H1 (cell line): ENCODE results near the gene SHMT1. TPM values are rescaled to one million over a fixed set of nuclear protein-coding genes. Genes with fewer than 3 reads are reported as not detected.
A peak's percentile ranks its signal among the peaks of the same experiment; 100 is the strongest.

Source experiments
- CTCF ChIA-PET: fragments of 300-600 bp; sonication (Branson Sonifier 250); formaldehyde crosslinking; loops from one replicate; lab custom pipeline; 2021; ENCODE audit not compliant: partially characterized antibody; lab: Charles Lee
- POLR2A ChIA-PET: fragments of 300-600 bp; sonication (Branson Sonifier 250); formaldehyde crosslinking; loops from one replicate; lab custom pipeline; 2021; ENCODE audit warnings: inconsistent platforms; ENCODE audit not compliant: partially characterized antibody; lab: Charles Lee
- DNase-seq, 2 experiments: peaks; one replicate each; pipeline versions ENCODE4 v3.0.0 to v3.0.0-alpha.2; 2010 to 2022; ENCODE audit warnings: low spot score in 2 of 2, low read depth in 1 of 2, mixed read lengths in 1 of 2
- FAIRE-seq: peaks from 2 replicates; lab custom pipeline; 2011; peaks lifted over from hg19 to GRCh38; lab: Jason Lieb, UNC
- H2AFZ ChIP-seq: 2 replicates; pipeline ENCODE4 v1.8.1; 2012; ENCODE audit warnings: low read length, inconsistent platforms
- H2AK5ac ChIP-seq: 2 replicates; pipeline ENCODE4 v1.6.1; 2013; ENCODE audit warnings: low read depth, low read length
- H2BK120ac ChIP-seq: replicated peaks from 2 replicates; pipeline ENCODE3; 2013; ENCODE audit warnings: low read depth, low read length, inconsistent platforms
- H2BK12ac ChIP-seq: 2 replicates; pipeline ENCODE4 v1.6.1; 2013; ENCODE audit warnings: low read depth, low read length
- H2BK15ac ChIP-seq: 2 replicates; pipeline ENCODE4 v1.6.1; 2013; ENCODE audit warnings: low read length
- H2BK20ac ChIP-seq: 2 replicates; pipeline ENCODE4 v1.6.1; 2013; ENCODE audit warnings: low read length
- H2BK5ac ChIP-seq: 2 replicates; pipeline ENCODE4 v1.6.1; 2013; ENCODE audit warnings: low read depth, low read length
- H3K14ac ChIP-seq: 2 replicates; pipeline ENCODE4 v1.6.1; 2013; ENCODE audit warnings: inconsistent platforms; ENCODE audit not compliant: insufficient read length
- H3K18ac ChIP-seq: 2 replicates; pipeline ENCODE4 v1.6.1; 2013; ENCODE audit warnings: low read length; ENCODE audit errors: extremely low read depth
- H3K23ac ChIP-seq: 2 replicates; pipeline ENCODE4 v1.6.1; 2013; ENCODE audit warnings: inconsistent platforms; ENCODE audit not compliant: insufficient read length
- H3K23me2 ChIP-seq: 2 replicates; pipeline ENCODE4 v1.6.1; 2013; ENCODE audit warnings: low read depth, low read length
- H3K27ac ChIP-seq: 2 replicates; pipeline ENCODE4 v1.6.1; 2011; ENCODE audit warnings: low read depth, low read length, inconsistent platforms
- H3K27me3 ChIP-seq, 4 experiments: replicated peaks in 1 of 4; 1 replicate in 1 of 4; 2 replicates in 3 of 4; pipeline versions ENCODE4 v1.6.1 to v1.8.1; 2011 to 2013; ENCODE audit warnings: low read length in 3 of 4, mild to moderate bottlenecking in 3 of 4, inconsistent platforms in 2 of 4, mixed read lengths in 2 of 4, moderate library complexity in 1 of 4; ENCODE audit not compliant: control insufficient read depth in 3 of 4, insufficient read depth in 3 of 4; ENCODE audit errors: extremely low read depth in 1 of 4
- H3K36me3 ChIP-seq, 4 experiments: 2 replicates each; pipeline versions ENCODE4 v1.6.1 to v1.8.1; 2011 to 2013; ENCODE audit warnings: mild to moderate bottlenecking in 4 of 4, low read length in 3 of 4, moderate library complexity in 2 of 4, control low read depth in 1 of 4, inconsistent platforms in 1 of 4; ENCODE audit not compliant: insufficient read depth in 4 of 4, control insufficient read depth in 2 of 4
- H3K4ac ChIP-seq: replicated peaks from 2 replicates; pipeline ENCODE3; 2013; ENCODE audit warnings: low read length, low read depth, mixed read lengths, inconsistent platforms; ENCODE audit not compliant: insufficient read length
- H3K4me1 ChIP-seq, 4 experiments: replicated peaks in 1 of 4; 1 replicate in 1 of 4; 2 replicates in 3 of 4; pipeline versions ENCODE4 v1.6.1 to v1.8.1; 2011 to 2013; ENCODE audit warnings: low read length in 3 of 4, inconsistent platforms in 2 of 4, mixed read lengths in 1 of 4; ENCODE audit not compliant: insufficient read depth in 4 of 4, control insufficient read depth in 3 of 4
- H3K4me2 ChIP-seq, 2 experiments: 2 replicates each; pipeline versions ENCODE4 v1.6.1 to v1.8.1; 2011 to 2013; ENCODE audit warnings: low read depth in 2 of 2, low read length in 2 of 2, control low read depth in 1 of 2, inconsistent platforms in 1 of 2, mild to moderate bottlenecking in 1 of 2; ENCODE audit not compliant: insufficient read depth in 1 of 2
- H3K4me3 ChIP-seq, 4 experiments: fragments of 200-600, 300-600 bp in 1 of 4; sonication (generic), shearing (Covaris generic), sonication (Bioruptor Twin) in 1 of 4; 2 replicates each; pipeline versions ENCODE4 v1.5.1 to v1.8.1; 2011 to 2016; ENCODE audit warnings: low read length in 4 of 4, low read depth in 3 of 4, control low read depth in 2 of 4, inconsistent platforms in 2 of 4, mild to moderate bottlenecking in 2 of 4, mixed read lengths in 1 of 4, moderate library complexity in 1 of 4; ENCODE audit not compliant: insufficient read depth in 2 of 4; ENCODE audit errors: extremely low read depth in 1 of 4
- H3K56ac ChIP-seq: replicated peaks from 2 replicates; pipeline ENCODE3; 2013; ENCODE audit warnings: low read depth, mild to moderate bottlenecking, mixed read lengths, low read length, inconsistent platforms; ENCODE audit not compliant: insufficient read length
- H3K79me1 ChIP-seq: 2 replicates; pipeline ENCODE4 v1.6.1; 2013; ENCODE audit warnings: low read depth, low read length, control low read depth
- H3K79me2 ChIP-seq, 2 experiments: 2 replicates each; pipeline versions ENCODE4 v1.6.1 to v1.8.1; 2012 to 2013; ENCODE audit warnings: low read length in 2 of 2, mild to moderate bottlenecking in 2 of 2, inconsistent platforms in 1 of 2; ENCODE audit not compliant: insufficient read depth in 2 of 2, control insufficient read depth in 1 of 2
- H3K9ac ChIP-seq, 4 experiments: replicated peaks in 1 of 4; 1 replicate in 1 of 4; 2 replicates in 3 of 4; pipeline versions ENCODE4 v1.6.1 to v1.8.1; 2011 to 2013; ENCODE audit warnings: low read depth in 3 of 4, low read length in 3 of 4, control low read depth in 2 of 4, mild to moderate bottlenecking in 2 of 4, moderate library complexity in 2 of 4, inconsistent platforms in 1 of 4; ENCODE audit errors: extremely low read depth in 1 of 4
- H3K9me3 ChIP-seq, 2 experiments: 2 replicates each; pipeline versions ENCODE4 v1.6.1 to v1.8.1; 2012 to 2013; ENCODE audit warnings: mild to moderate bottlenecking in 2 of 2, moderate library complexity in 2 of 2, control low read depth in 1 of 2, inconsistent platforms in 1 of 2, low read depth in 1 of 2, low read length in 1 of 2, mixed read lengths in 1 of 2; ENCODE audit not compliant: insufficient read depth in 2 of 2
- H4K20me1 ChIP-seq, 2 experiments: replicated peaks in 1 of 2; 2 replicates each; pipeline versions ENCODE3 to v1.8.1; 2011 to 2013; ENCODE audit warnings: inconsistent platforms in 2 of 2, low read length in 2 of 2, mild to moderate bottlenecking in 1 of 2; ENCODE audit not compliant: insufficient read depth in 2 of 2, control insufficient read depth in 1 of 2
- H4K5ac ChIP-seq: 2 replicates; pipeline ENCODE4 v1.6.1; 2013; ENCODE audit warnings: low read length, low read depth, mixed read lengths, inconsistent platforms; ENCODE audit not compliant: insufficient read length
- H4K8ac ChIP-seq: 2 replicates; pipeline ENCODE4 v1.8.0; 2013; ENCODE audit warnings: mild to moderate bottlenecking, moderate library complexity, low read length, inconsistent platforms; ENCODE audit not compliant: insufficient read depth; ENCODE audit errors: extremely low read depth
- H4K91ac ChIP-seq: replicated peaks from 2 replicates; pipeline ENCODE3; 2013; ENCODE audit warnings: low read length, mixed read lengths, inconsistent platforms; ENCODE audit not compliant: insufficient read length
- SIRT6 ChIP-seq: IDR thresholded peaks from one replicate; pipeline ENCODE4 v1.7.1; 2012; ENCODE audit warnings: low read length, inconsistent platforms
- WGBS, 2 experiments: shearing (Covaris generic) in 1 of 2; methylation state at CpG; one replicate each; pipeline versions ENCODE4 v1.1.6 to v1.1.7; 2013 to 2015; ENCODE audit warnings: low lambda C conversion rate in 2 of 2, mixed read lengths in 2 of 2, inconsistent platforms in 1 of 2, low coverage in 1 of 2, missing lambda C conversion rate in 1 of 2; ENCODE audit not compliant: insufficient replicate concordance in 2 of 2, insufficient coverage in 1 of 2, insufficient read length in 1 of 2; ENCODE audit errors: extremely low coverage in 1 of 2, missing lambda C conversion rate in 1 of 2; 5-methylcytosine and 5-hydroxymethylcytosine counted together
- polyA plus RNA-seq, 7 experiments: library from polyadenylated mRNA; depleted of rRNA in 3 of 7; stranded (reverse) in 5 of 7; unstranded in 2 of 7; fragments of >200 nt in 5 of 7; fragments of 200-250 nt in 2 of 7; gene quantifications; 1 replicate in 5 of 7; 2 replicates in 1 of 7; 4 replicates in 1 of 7; pipeline versions ENCODE4 v1.2.1 to v1.2.3, GENCODE V29; 2011 to 2013; ENCODE audit warnings: missing spikeins in 2 of 7, mixed read lengths in 2 of 7
- total RNA-seq: library from RNA; stranded (reverse); fragmentation: NEBNext Ultra II Directional; extraction: Animal tissue kit (Norgen Biotek cat#: 25700); gene quantifications from 2 replicates; pipeline ENCODE4 v1.2.1, GENCODE V29; 2021

Gene SHMT1
- total and polyA plus RNA-seq, 2 of the 8 experiments (the other 6 are each of a cell fraction or from before 2014, with no cell fraction given): 30.7 to 39.3 TPM

DNA sequence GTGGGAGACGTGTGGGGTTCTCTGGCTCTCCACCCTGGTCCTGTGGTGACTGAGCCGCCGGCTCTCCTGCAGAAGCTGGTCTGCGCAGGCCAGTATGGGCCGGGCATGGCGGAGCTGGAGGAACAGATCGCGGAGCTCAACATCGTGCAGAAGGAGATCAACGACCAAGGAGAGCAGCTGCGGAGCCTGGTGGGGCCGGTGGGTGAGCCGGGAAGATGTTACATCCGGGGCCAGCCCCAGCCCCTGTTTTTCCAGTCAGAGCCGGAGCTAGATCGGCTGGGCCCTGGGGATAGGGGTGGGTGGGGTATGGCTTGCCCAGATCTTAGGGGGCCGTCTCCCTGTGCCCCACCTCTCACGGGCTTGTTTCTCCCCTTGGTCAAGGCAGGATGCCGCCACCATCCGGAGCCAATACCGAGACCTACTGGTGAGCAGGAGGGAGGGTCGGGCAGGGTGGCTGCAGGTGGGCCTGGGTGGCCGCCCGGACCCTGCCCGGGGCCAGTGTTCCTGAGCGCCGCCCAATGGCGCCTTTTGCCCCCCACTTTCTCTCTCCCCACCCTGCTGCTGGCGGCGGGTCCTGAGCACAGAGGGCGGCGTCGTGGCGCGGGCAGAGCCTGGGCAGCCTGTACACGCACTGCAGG lies 19.2 kb upstream of the SHMT1 start:
- no peak overlapping the region for H3K4me3 ChIP-seq
- no peak overlapping the region for H3K4me2 ChIP-seq
- H3K36me3 ChIP-seq: no peaks in the 10 kb centered on the region
- no peak for DNase-seq
- H3K4ac ChIP-seq: no peak overlapping the region
- H3K23me2 ChIP-seq: no peaks in the 10 kb centered on the region
- H2BK20ac ChIP-seq: peak overlapping the region; percentile 48; the same call in 1 of the 2 replicates
- no peaks in the 10 kb centered on the region for H3K79me1 ChIP-seq
- H2AK5ac ChIP-seq: no peak overlapping the region
- CTCF ChIA-PET: no interaction called here
- H3K9ac ChIP-seq: no peak overlapping the region
- H3K14ac ChIP-seq: no peak overlapping the region
- H4K5ac ChIP-seq: no peak overlapping the region
- H3K27ac ChIP-seq: no peak overlapping the region
- peak overlapping the region; percentile 60; the same call in 1 of the 2 replicates for H2BK12ac ChIP-seq
- peaks cover 0 to 8% (median 2%) of the 10 kb centered on the region in 4 experiments; a peak in 2 of 7 replicates for H3K4me1 ChIP-seq
- POLR2A ChIA-PET: no interaction called here
- no peak for FAIRE-seq
- H4K20me1 ChIP-seq: no peaks in the 10 kb centered on the region
- 95% methylated on average over 26 of the region's 36 CpGs; no CpG with 5 or more reads in 1 of the 2 experiments for WGBS, 2 experiments
- peak overlapping the region; percentile 81; the same call in 1 of the 2 replicates for H2BK5ac ChIP-seq
- no peak overlapping the region for H2BK15ac ChIP-seq
- no peak overlapping the region for H2BK120ac ChIP-seq
- TF ChIP-seq SIRT6: no peak
- TF ChIP-seq, all 59 proteins: peak for 0
- Histone ChIP-seq H2AFZ (no peak overlapping the region; the same call in 1 of the 2 replicates), H3K18ac (peak overlapping the region; percentile 78; the same call in 1 of the 2 replicates), H3K56ac (no peak overlapping the region), H4K91ac (no peak overlapping the region), H3K9me3 (no peaks in the 10 kb centered on the region), H3K27me3 (no peaks in the 10 kb centered on the region), H3K23ac (no peak overlapping the region), H3K79me2 (no peaks in the 10 kb centered on the region), H4K8ac (peak overlapping the region; percentile 89; the same call in 1 of the 2 replicates)
